Osteocyte (in vitro differentiated cells): ENCODE results near the gene LRRC46. TPM values are rescaled to one million over a fixed set of nuclear protein-coding genes. Genes with fewer than 3 reads are reported as not detected.

Experiments used
- DNase-seq: peaks from one replicate; pipeline ENCODE4 v3.0.0; 2021; ENCODE audit warnings: mixed read lengths; ENCODE audit not compliant: unreplicated experiment; ENCODE audit errors: extremely low spot score
- H3K27ac Mint-ChIP-seq: one replicate; pipeline ENCODE4 v1.8.0; 2021; ENCODE audit warnings: mild to moderate bottlenecking, mixed read lengths; ENCODE audit not compliant: unreplicated experiment
- H3K27me3 Mint-ChIP-seq: one replicate; pipeline ENCODE4 v1.8.0; 2021; ENCODE audit warnings: mixed read lengths; ENCODE audit not compliant: unreplicated experiment
- H3K36me3 Mint-ChIP-seq: one replicate; pipeline ENCODE4 v1.8.0; 2021; ENCODE audit warnings: mixed read lengths; ENCODE audit not compliant: unreplicated experiment
- H3K4me1 Mint-ChIP-seq: one replicate; pipeline ENCODE4 v1.8.0; 2021; ENCODE audit warnings: mixed read lengths; ENCODE audit not compliant: unreplicated experiment
- H3K4me3 Mint-ChIP-seq: one replicate; pipeline ENCODE4 v1.8.0; 2021; ENCODE audit warnings: mild to moderate bottlenecking, moderate library complexity, mixed read lengths; ENCODE audit not compliant: unreplicated experiment
- H3K9me3 Mint-ChIP-seq: one replicate; pipeline ENCODE4 v1.8.0; 2021; ENCODE audit warnings: mixed read lengths; ENCODE audit not compliant: unreplicated experiment
- total RNA-seq: library from RNA; stranded (reverse); gene quantifications from 2 replicates; pipeline ENCODE4 v1.2.1, GENCODE V29; 2021
- TF ChIP-seq, protein P1 (sequence below): fragments of 200-600 bp; sonication (generic); IDR thresholded peaks from 2 replicates; pipeline ENCODE4 v1.5.0; 2021; ENCODE audit warnings: antibody characterized with exemption, mild to moderate bottlenecking, moderate library complexity

Gene LRRC46
- total RNA-seq, 1 donor from 2014 or later = 0.54 TPM

DNA sequence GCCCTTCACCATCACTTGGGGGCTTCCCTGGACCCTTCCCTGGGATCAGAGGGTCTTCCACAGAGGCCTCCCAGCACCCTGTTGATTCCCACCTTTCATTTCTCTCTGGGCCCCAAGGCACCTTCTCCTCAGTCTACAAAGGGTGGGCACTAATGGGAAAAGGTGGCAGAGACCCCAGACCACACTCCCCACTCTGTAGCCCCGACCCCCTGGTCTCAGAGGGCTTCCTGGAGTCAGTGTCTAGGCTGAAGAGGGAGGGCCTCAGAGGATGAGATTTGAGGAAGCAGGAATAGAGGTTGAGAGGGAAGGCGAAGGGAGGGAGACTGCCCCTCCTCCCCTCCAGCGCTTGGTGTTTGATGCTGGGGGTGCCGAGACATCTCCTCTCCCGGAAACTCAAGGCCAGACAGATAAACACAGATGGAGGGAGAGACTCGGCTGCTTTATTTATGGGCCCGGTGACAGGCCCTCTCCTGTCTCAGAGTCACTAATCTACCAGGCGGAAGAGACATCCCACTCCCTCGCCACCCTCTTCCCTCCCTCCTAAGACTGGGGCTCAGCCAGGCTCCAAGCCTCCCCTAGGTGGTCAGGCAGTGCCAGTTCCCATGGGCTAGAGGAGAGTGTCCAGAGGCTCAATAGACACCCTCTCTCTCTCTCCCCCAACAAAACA, 46.0 kb downstream of the LRRC46 start:
- TF ChIP-seq, protein P1, sequence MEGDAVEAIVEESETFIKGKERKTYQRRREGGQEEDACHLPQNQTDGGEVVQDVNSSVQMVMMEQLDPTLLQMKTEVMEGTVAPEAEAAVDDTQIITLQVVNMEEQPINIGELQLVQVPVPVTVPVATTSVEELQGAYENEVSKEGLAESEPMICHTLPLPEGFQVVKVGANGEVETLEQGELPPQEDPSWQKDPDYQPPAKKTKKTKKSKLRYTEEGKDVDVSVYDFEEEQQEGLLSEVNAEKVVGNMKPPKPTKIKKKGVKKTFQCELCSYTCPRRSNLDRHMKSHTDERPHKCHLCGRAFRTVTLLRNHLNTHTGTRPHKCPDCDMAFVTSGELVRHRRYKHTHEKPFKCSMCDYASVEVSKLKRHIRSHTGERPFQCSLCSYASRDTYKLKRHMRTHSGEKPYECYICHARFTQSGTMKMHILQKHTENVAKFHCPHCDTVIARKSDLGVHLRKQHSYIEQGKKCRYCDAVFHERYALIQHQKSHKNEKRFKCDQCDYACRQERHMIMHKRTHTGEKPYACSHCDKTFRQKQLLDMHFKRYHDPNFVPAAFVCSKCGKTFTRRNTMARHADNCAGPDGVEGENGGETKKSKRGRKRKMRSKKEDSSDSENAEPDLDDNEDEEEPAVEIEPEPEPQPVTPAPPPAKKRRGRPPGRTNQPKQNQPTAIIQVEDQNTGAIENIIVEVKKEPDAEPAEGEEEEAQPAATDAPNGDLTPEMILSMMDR = no peak
- no peak for DNase-seq
- no peak overlapping the region for H3K4me3 Mint-ChIP-seq
- peaks cover 19% of the 10 kb centered on the region for H3K27me3 Mint-ChIP-seq
- H3K9me3 Mint-ChIP-seq = no peaks in the 10 kb centered on the region
- H3K27ac Mint-ChIP-seq = no peak overlapping the region
- no peaks in the 10 kb centered on the region for H3K36me3 Mint-ChIP-seq
- H3K4me1 Mint-ChIP-seq = peaks cover 38% of the 10 kb centered on the region

DNA sequence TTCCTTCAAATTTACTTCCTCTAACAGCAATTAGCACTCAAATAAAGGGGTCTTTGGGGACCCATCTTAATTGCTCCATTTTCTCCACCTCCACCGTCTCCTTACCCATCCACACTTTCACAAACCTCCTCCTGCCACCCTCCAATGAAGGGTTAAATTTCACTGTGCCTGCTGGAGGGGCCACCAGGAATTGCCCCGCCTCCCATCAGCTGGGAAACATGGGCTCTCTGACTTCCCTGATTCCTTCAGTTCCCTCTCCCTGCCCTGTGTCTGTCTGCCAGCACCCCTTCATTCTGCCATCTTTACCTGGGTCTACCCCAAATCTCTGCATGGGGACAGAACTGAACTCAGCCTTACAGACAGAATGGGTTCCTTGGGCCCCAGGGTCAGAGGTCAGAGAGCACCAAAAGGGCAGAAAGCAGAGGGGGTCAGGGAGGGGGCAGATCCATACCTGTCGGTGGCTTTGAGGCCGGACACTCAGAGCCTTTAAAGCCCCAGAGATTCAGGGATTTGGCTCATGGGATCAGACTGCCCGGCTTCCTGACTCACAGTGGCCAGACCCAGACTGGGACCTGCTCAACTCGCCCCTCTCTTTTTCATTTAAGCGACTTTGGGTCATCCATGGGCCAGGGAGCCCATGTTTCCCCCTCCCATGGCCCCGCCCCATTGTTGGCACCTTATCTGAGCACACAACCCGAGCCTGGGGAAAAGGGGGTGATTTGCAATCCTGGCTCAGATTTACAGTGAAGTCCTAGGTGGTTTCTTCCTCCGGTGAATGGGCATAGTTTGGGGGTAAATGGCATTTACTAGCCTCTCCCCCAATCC, 46.9 kb downstream of the LRRC46 start:
- no peaks in the 10 kb centered on the region for H3K9me3 Mint-ChIP-seq
- H3K4me3 Mint-ChIP-seq = no peak overlapping the region
- DNase-seq = no peak
- TF ChIP-seq, protein P1 = no peak
- H3K27me3 Mint-ChIP-seq = peaks cover 16% of the 10 kb centered on the region
- no peaks in the 10 kb centered on the region for H3K36me3 Mint-ChIP-seq
- H3K4me1 Mint-ChIP-seq = peaks cover 32% of the 10 kb centered on the region
- H3K27ac Mint-ChIP-seq = no peak overlapping the region

DNA sequence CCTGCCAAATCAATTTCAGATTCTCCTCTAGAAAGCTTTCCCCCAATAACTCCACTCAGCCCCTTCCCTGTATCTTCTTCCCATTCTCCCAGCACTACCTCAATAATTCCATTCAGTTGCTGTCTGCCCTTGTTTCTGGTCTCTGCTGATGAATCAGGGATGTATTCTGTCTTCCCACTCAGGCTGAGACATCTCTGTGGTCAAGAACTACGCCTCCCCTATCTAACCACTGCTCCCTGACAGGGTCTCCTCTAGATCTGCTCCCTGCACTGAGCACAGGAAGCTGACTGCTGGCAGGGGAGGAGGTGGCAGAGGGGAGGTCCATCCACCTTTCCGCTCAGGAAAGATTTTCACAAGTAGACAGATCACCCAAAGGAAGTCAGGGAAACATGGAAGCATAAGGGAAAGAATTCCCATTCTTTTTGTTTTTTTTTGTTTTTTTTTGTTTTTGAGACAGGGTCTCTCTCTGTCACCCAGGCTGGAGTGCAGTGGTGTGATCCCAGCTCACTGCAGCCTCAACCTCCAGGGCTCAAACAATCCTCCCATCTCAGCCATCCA, 47.6 kb downstream of the LRRC46 start:
- Mint-ChIP-seq H3K4me1 (peaks cover 30% of the 10 kb centered on the region), H3K9me3 (no peaks in the 10 kb centered on the region), H3K27me3 (peaks cover 12% of the 10 kb centered on the region), H3K36me3 (no peaks in the 10 kb centered on the region), H3K27ac (no peak overlapping the region), H3K4me3 (no peak overlapping the region)
- TF ChIP-seq, protein P1 = no peak
- no peak for DNase-seq

DNA sequence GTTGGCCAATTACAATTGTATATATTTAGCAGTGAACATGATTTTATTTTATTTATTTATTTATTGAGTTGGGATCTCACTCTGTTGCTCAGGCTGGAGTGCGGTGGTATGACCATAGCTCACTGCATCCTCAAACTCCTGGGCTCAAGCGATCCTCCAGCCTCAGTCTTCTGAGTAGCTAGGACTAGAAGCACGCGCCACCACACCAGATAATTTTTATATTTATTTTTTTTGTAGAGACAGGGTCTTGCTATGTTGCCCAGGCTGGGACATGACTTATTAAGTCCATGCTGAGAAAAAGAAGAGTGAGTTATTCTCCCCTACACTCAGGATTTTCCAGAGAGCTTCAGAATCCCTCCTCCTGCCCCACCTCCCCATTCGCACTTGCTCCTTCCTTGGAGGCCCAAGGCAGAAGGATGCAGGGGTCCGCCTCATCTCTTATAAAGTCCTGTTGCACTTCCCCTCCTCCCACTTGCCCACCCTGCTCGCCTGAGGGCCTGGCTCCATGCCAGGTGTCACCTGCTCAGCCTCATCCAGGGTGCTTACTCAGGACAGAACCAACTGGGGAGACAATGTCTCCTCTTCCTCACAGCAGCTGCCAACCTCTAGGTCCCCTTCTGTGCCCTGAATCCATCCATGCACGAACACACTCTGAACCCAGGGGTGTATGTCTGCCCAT, 48.4 kb downstream of the LRRC46 start:
- Mint-ChIP-seq H3K4me1 (peaks cover 22% of the 10 kb centered on the region), H3K36me3 (no peaks in the 10 kb centered on the region), H3K27me3 (peaks cover 10% of the 10 kb centered on the region), H3K9me3 (no peaks in the 10 kb centered on the region), H3K27ac (no peak overlapping the region), H3K4me3 (no peak overlapping the region)
- TF ChIP-seq, protein P1 = no peak
- no peak for DNase-seq
